HG02938 (cell line): ENCODE results near the gene SMYD3.

Experiments
- ATAC-seq: cut with Tn5 transposase; IDR thresholded peaks from one replicate; pipeline ENCODE4 v1.9.1; 2021; ENCODE audit warnings: mild to moderate bottlenecking, moderate library complexity; ENCODE audit not compliant: unreplicated experiment

SMYD3 gene

DNA sequence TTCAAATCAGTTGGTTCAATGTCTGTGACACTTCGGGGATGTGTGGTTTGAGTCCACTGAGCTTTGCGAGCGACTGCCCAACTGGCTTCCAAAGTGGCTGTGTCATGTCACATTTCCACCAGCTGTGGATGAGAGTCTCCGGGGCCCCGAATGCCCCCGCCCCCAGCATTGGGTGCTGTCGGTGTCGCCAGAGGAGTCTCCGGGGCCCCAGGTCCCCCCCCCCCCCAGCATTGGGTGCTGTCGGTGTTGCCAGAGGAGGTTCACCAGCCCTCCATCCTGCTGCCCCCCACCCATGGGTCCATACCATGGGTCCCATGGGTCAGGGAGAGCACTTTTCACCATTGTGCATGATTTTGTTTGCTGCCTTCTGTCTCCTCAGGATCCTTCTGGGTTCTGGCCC, 9.0 kb upstream of the SMYD3 start:
- no peak for ATAC-seq

- ATAC-seq = no peak
These were observed 8.4 kb upstream of the SMYD3 start for GRCh38 chr1:246515390-246516005.

DNA sequence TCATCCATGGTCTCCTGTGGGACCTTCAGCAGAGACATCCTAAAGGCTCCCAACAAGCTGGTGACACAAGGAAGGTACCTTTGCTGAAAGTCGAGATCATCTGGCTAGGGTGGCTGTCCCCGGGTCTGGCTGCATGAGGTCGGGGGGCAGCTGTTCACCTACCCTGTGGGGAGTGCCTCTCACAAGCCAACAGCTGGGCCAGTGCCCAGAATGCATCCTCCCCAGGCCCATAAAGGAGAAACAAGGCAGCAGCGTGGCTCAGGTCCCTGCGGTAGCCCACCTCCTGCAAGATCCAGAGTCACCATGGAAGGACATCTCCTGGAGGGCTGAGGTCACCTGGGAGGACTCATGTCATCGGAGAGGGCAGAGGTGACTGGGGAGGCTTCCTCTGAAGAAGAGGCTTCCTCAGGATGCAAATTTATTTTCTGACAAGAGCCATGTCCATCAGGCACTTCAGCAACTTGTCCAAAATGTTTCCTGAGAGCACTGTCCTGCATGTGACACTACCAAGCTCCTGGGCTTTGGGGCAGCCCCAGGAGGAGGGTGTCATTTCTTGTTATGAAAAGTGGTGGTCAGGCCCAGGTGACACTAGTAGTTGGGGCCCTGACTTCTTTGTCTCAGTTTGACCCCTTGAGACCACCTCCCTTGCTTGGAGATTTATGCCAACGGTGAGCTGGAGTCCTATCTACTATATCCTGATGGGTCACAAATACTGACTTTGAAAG, 6.7 kb upstream of the SMYD3 start:
- ATAC-seq = no peak

- no peak for ATAC-seq
These were observed 6.0 kb upstream of the SMYD3 start for GRCh38 chr1:246513041-246513440.

DNA sequence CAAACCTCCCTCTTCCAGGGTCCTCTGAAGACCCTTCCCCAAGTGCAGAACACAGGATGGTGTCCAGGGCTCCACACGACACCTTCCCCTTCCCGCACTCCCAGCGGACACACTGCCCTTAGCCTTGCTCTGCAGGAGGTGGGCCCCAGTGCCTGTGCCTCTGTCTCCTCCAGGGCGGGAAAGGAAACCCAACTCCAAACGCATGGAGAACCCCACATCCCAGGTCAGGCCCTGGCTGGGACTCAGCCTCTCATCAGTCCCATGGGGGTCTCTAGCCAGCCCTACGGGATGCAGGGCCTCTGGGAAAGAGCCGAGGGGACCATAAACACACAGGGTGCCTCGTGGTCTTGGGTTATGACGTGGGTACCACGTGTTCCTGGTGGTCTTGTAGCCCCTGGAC, 5.6 kb upstream of the SMYD3 start:
- ATAC-seq = no peak

DNA sequence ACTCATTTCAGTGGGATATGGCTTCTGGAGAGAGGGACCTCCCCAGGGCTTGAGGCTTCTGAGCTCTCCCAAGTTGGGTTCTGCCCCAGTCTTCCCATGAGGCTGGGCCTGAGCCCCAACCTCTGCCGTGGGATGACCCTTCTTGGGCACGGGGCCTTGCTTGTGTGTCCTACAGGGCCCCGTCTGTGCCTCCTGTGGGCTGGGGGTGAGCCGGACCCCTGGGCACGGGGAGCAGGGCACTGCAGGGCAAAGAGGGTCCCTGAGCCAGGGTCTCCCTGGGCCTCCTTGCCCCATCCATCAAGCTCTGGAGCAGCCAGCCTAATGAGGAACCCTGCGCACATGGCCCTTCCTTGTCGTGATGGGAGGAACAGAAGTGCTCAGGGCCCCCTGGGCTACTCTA, 5.2 kb upstream of the SMYD3 start:
- no peak for ATAC-seq

DNA sequence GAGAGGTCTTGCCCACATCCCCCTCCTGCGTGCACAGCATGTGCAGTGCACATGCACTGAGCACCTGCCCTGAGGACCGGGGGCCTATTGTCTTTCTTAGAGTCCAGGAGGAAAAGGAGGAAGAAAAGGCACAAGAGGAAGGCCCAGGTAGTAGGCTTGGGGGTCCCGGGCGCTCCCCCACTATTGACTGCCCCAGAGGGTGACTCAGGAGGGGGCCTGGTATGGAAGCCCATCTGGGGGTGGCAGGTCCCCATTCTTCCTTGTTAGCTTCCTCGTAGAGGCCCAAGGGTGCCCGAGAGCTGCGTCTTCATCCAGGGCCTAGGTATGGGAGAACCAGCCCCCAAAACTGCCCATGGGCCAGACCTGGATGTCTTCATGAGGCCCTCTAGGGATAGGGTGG, 4.1 kb upstream of the SMYD3 start:
- no peak for ATAC-seq

DNA sequence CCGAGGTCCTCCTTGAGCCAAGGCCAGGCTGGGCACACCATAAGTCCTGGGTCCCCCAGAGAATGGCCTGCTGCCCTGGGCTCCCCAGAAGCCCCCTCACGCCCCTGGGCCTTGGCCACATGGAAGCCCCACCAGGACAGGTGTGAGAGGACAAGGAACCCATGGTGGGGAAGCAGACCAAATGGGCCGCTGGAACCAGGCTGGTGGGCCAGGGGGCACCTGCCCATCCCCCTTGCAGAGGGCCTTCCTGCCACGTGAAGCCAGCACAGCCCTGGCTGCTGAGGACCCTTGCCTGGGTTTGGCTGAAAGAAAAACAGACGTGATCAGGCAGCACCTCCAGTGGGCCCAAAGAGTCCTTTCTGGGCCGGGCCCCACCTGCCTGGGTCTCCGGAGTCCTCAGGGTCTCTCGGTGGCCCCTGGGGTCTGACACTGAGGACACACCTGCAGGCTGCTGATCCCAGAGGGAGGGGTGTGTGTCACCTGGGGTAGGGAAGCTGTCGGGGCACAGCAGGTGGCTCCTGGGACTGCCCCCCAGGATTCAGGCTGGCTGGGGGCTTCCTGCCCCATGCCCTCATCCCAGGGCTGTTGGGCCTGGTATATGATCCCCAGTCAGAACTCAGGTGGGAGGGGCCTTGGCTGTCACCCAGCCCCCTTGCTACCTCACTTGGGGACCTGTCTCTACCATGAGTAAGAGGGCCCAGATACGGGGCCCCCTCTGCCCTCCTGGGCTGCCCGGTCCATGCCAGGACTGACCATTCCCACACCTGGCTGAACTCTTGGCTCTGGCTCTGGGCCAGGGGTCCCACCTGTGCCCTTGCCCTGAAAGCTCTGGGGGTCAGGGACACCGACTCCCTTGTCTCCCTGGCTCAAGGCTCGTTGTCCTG, 3.3 kb upstream of the SMYD3 start:
- ATAC-seq = no peak

GRCh38 chr1:246508897-246509688, 2.0 kb upstream of the SMYD3 start:
- ATAC-seq = no peak

DNA sequence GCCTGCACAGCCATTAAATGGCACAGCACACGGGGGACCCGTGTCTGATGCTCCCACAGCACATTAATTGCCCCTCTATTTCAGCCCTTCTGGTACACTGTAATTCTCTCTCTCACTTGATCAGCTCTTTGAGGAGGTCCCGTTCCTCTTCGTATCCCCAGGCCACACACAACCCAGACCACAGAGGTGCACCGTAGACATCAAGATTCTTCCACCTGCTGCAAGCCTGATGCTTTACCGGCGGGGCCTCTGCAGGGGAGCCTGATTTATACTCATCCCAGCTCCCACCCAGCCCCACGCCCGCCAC, 759 bp downstream of the SMYD3 start:
- ATAC-seq = peak; percentile 2

- no peak for ATAC-seq
These were observed 3.7 kb downstream of the SMYD3 start for GRCh38 chr1:246503341-246503740.

DNA sequence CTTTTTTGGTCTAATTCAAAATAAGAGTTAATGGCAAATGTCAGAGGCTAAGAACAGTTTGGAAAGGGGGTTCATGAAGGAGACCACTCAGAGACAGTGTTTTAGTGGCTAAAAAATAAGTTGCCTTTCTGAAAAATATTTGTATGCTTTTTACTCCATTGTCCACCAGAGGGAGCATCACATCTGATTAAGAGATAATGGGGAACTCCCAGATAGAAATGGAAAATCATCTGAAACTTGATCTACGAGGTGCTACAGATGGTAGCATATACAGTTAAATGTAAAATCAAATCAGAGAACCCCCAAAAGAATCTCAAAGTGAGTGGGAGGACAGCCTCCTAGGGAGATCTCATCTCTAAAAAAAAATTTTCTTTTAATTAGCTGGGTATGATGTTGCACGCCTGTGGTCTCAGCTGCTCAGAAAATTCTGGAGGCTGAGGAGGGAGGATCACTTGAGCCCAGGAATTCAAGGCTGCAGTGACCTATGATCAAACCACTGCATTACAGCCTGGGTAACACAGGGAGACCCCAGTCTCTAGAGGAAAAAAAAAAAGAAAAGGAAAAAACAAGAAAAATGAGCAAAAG, 9.7 kb downstream of the SMYD3 start:
- peak; percentile 60 for ATAC-seq

- ATAC-seq = no peak
These were observed 14.4 kb downstream of the SMYD3 start for GRCh38 chr1:246492611-246493245.

- ATAC-seq = no peak
These were observed 15.5 kb downstream of the SMYD3 start for GRCh38 chr1:246491551-246492053.

GRCh38 chr1:246488674-246489073, 18.4 kb downstream of the SMYD3 start:
- no peak for ATAC-seq

GRCh38 chr1:246483569-246483933, 23.5 kb downstream of the SMYD3 start:
- no peak for ATAC-seq

DNA sequence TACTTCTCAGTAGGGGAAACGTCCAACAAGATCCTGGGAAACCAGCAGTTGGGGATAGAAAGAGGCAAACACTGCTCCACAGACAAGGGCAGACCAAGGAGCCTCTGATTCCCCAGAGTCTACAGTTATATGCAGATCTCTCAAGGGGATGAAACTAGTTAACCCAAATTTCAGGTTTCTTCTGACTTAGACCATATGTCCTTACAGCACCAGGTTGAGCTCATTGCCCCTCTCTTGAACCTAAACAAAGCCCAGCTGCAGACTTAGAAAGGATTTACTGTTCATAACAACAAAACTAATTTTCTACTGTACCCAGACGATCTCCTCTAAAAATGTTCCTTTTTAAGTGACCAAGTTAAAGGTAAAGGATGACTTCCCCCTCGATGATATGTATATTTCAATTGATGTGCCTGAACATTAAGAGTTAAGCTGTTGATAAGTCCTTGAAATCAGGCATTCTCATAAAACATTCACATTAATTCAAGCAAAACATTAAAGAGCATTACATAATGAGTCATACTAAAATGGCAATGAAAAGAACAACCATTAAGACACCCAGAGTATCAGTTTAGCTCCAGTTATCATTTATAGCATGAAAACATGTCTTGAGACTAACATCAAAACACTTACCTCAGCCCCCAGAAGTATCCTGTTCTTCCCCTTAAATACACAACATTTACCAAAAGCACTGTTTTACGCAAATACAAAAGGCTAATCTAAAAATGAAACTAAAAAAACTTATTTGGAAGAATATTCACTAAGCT, 24.1 kb downstream of the SMYD3 start:
- ATAC-seq = peak; percentile 59

GRCh38 chr1:246479061-246479460, 28.0 kb downstream of the SMYD3 start:
- ATAC-seq = no peak

GRCh38 chr1:246477634-246478033, 29.4 kb downstream of the SMYD3 start:
- no peak for ATAC-seq
